Measurements from ENCODE around the gene GADD45A.

GADD45A gene

GRCh38 chr1:67687649-67688048 lies 2.6 kb downstream of the GADD45A start:
- no peak for FAIRE-seq
- no peak for DNase-seq (ENCODE audit: insufficient read length, low spot score)

GRCh38 chr1:67688526-67689219 lies 3.7 kb downstream of the GADD45A start:
- no peak for DNase-seq (ENCODE audit: insufficient read length, low spot score)
- FAIRE-seq = no peak

GRCh38 chr1:67689267-67690017 lies 4.4 kb downstream of the GADD45A start:
- DNase-seq (ENCODE audit: insufficient read length, low spot score) (no peak), FAIRE-seq (no peak)

- DNase-seq (ENCODE audit: insufficient read length, low spot score) = no peak
- no peak for FAIRE-seq
Measured at GRCh38 chr1:67690018-67690363, 5.0 kb downstream of the GADD45A start.

GRCh38 chr1:67690411-67690810 lies 5.4 kb downstream of the GADD45A start:
- DNase-seq (ENCODE audit: insufficient read length, low spot score) (no peak), FAIRE-seq (no peak)

GRCh38 chr1:67691712-67692111 lies 6.7 kb downstream of the GADD45A start:
- no peak for FAIRE-seq
- DNase-seq (ENCODE audit: insufficient read length, low spot score) = no peak

GRCh38 chr1:67695963-67696362 lies 11.0 kb downstream of the GADD45A start:
- DNase-seq (ENCODE audit: insufficient read length, low spot score) (no peak), FAIRE-seq (no peak)

- no peak for FAIRE-seq
- no peak for DNase-seq (ENCODE audit: insufficient read length, low spot score)
Measured at GRCh38 chr1:67696708-67697107, 11.7 kb downstream of the GADD45A start.

GRCh38 chr1:67700220-67700619 lies 15.2 kb downstream of the GADD45A start:
- DNase-seq (ENCODE audit: insufficient read length, low spot score) (no peak), FAIRE-seq (no peak)

GRCh38 chr1:67700692-67701410 lies 15.8 kb downstream of the GADD45A start:
- DNase-seq (ENCODE audit: insufficient read length, low spot score) (no peak), FAIRE-seq (no peak)

GRCh38 chr1:67701876-67702275 lies 16.9 kb downstream of the GADD45A start:
- DNase-seq (ENCODE audit: insufficient read length, low spot score) (no peak), FAIRE-seq (no peak)

- no peak for DNase-seq (ENCODE audit: insufficient read length, low spot score)
- FAIRE-seq = no peak
Measured at GRCh38 chr1:67704351-67704750, 19.4 kb downstream of the GADD45A start.

- DNase-seq (ENCODE audit: insufficient read length, low spot score) = no peak
- no peak for FAIRE-seq
Measured at GRCh38 chr1:67705735-67706453, 20.9 kb downstream of the GADD45A start.

GRCh38 chr1:67708606-67709005 lies 23.6 kb downstream of the GADD45A start:
- DNase-seq (ENCODE audit: insufficient read length, low spot score) = no peak
- no peak for FAIRE-seq

GRCh38 chr1:67710417-67710816 lies 25.4 kb downstream of the GADD45A start:
- no peak for DNase-seq (ENCODE audit: insufficient read length, low spot score)
- no peak for FAIRE-seq

GRCh38 chr1:67711158-67711854 lies 26.3 kb downstream of the GADD45A start:
- no peak for FAIRE-seq
- no peak for DNase-seq (ENCODE audit: insufficient read length, low spot score)

- DNase-seq (ENCODE audit: insufficient read length, low spot score) (no peak), FAIRE-seq (no peak)
Measured at GRCh38 chr1:67711855-67712212, 26.8 kb downstream of the GADD45A start.

- DNase-seq (ENCODE audit: insufficient read length, low spot score) = no peak
- no peak for FAIRE-seq
Measured at GRCh38 chr1:67713057-67713846, 28.3 kb downstream of the GADD45A start.

GRCh38 chr1:67715819-67716218 lies 30.8 kb downstream of the GADD45A start:
- DNase-seq (ENCODE audit: insufficient read length, low spot score) (no peak), FAIRE-seq (no peak)

- FAIRE-seq = no peak
- no peak for DNase-seq (ENCODE audit: insufficient read length, low spot score)
Measured at GRCh38 chr1:67716800-67717199, 31.8 kb downstream of the GADD45A start.
